ACHN (cell line): ENCODE results near the gene PIM1.
"Not testable (repeated sequence)": the region's sequence is repeated elsewhere in the genome, so short reads cannot be mapped to it uniquely, and the experiment has no call there.

Experiments
- DNase-seq: peaks from one replicate; pipeline ENCODE4 v3.0.0-alpha.2; 2015
- in situ Hi-C: cut with HindIII; loops from 2 replicates; pipeline ENCODE4 v1.10.0; 2017; ENCODE audit warnings: low sequenced_read_pairs, low pct_ligation_motif_present, low pct_unique_long_range_greater_than_20kb

The PIM1 gene

DNA sequence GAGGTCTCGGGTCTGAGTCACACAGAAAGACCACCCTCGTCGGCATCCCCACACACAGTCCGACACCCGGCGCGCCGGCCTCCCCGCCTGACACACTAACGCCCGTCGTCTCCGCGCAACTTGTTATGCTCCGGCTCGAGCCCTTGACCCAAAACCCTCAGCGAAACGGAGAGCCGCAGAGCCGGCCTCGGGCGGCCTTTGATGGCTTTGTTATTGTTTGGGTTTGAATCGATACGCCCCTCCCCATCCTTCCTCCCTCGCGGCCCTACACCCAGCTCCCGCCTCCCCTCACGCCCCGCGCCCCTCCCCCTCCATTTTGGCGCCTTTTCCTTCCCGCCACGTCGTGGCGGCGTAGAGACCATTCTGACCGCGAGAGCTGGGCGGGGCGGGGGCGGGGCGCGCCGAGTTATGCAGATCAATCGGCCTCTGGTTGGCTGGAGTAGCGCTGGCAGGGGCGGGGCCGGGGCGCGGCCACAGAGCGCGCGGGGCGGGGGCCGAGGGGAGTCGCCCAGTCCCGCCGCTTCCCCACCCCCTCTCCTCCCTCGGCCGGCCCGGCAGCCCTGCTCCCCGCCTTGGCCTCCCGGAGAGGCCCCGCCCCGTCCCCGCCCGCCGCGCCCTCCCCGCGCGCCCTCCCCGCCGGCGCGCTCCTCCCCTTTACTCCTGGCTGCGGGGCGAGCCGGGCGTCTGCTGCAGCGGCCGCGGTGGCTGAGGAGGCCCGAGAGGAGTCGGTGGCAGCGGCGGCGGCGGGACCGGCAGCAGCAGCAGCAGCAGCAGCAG, at the start of gene PIM1:
PIM1 (plus strand) TSS at position 657 of the 777 bp plus-strand sequence. CDS start 424 bp downstream, outside the sequence.
- in situ Hi-C loops, result no loop called here
- DNase-seq, result peak; percentile 91

DNA sequence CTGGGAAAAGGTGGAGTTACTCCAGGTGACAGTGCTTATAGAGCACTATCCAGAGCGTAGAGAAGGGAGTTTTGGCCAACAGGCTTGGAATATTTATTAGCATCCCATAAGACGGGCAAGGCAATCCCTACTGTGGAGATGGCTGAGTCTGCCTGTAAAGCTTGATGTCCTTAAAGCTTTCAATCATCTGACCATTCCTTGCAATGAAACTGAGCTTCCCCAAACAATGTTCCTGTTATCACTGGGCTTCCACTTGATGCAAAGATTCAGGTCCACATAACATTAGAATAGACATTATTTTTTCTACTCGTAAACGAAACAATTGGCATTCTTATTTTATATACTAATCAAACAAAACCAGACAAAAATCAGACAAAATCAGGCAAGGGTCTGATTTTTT, 48.4 kb upstream of the PIM1 start:
- in situ Hi-C loops, result no loop called here

DNA sequence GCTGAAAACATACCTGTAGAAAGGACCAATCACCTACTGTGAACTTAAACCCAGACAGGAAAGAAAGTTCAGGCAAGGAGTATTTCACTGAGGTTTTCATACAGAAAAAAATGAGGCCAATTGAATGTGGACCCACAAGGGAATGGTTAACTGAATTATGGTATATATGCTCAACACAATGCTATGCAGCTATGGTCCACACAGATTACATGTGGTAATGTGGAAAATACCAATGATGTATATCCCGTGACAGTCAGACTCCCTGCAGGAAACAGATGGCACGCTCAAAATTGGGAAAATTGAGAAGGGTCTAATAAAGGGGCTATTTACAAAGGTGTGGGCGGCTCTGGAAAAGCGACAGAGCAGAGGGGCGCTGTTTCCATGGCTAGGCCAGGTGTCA, 47.1 kb upstream of the PIM1 start:
- no peak for DNase-seq
- in situ Hi-C loops, result no loop called here

More for the DNA sequence above, 48.4 kb upstream of the PIM1 start:
- DNase-seq, result no peak

DNA sequence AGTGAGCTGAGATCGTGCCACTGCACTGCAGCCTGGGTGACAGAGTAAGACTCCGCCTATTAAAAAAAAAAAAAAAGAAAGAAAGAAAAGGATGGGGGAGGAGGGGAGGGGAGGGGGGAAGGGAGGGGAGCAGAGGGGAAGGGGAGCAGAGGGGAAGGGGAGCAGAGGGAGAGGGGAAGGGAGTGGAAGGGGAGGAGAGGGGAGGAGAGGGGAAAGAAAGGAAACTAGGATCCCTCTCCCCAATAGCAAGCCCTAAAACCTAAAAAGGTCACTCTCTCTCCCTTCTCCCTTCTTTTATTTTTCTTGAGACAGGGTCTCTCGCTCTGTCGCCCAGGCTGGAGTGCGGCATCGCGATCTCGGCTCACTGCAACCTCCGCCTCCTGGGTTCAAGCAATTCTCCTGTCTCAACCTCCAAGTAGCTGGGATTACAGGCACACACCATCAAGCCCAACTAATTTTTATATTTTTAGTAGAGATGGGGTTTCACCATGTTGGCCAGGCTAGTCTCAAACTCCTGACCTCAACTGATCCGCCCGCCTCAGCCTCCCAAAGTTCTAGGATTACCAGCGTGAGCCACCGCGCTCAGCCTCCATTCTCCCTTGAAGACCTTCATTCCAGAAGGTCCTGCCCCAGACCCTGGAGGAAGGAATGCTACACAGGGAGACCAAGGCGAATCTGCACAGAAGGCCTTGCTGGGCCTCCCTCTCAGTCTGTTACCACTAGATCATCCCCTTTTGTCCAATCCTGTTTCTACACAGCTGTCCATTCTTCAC, 45.8 kb upstream of the PIM1 start:
- no peak for DNase-seq
- in situ Hi-C loops, result no loop called here

DNA sequence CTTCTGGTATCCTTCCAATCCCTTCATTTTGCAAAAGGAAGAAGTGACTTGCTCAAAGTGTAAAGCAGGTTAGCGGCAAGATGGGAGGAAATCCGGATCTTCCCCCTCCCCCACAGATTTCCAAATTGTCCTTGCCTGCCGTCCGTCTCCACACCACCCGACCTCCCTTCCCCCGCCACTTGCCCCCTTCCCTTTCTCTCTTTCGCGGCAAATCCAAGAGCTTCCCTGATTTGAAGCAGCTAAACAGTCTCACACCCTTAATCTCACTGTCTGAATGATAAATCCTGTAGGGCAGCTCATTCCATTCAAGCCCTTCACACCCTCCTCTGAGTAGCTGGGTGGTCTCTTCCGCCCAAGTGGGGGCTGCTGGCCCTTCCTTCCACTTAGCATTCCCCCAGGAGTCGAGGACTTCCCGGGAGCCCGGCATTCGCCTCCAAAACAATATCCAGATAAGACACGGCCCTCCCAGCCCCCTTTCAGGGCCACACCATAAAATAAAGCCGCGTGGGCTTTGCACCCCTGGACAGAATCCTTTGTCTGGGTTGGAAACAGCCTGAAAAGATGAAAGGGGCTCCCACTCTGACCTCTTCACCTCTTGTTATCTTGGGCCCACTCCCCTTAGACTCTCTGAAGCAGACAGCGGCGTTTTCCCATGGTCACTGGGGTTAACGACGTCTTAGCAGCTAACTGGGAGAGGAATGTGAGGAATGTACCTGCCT, 44.0 kb upstream of the PIM1 start:
- in situ Hi-C loops, result no loop called here
- DNase-seq, result no peak

DNA sequence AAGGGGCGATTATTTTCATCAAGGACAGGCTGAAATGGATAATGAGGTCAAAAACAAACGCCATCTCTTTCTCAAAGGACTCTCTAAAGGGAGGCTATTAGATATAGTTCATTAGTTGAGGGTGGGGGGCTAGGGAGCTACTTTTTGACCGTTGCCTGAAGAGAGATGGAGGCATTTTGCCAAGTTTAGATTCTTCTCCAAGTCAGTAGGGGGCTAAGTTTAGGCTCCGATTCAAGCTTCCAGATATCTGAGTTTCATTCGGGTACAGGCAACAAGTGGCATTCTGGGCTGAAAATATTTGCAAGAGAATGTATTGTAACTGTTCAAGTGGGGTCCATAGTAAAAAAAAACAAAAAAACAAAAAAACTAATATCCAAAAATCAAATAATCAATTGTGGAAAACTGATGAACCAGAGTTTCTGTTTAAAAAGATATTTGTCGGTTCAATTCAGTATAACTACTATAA, 43.4 kb upstream of the PIM1 start:
- DNase-seq, result no peak
- in situ Hi-C loops, result no loop called here

DNA sequence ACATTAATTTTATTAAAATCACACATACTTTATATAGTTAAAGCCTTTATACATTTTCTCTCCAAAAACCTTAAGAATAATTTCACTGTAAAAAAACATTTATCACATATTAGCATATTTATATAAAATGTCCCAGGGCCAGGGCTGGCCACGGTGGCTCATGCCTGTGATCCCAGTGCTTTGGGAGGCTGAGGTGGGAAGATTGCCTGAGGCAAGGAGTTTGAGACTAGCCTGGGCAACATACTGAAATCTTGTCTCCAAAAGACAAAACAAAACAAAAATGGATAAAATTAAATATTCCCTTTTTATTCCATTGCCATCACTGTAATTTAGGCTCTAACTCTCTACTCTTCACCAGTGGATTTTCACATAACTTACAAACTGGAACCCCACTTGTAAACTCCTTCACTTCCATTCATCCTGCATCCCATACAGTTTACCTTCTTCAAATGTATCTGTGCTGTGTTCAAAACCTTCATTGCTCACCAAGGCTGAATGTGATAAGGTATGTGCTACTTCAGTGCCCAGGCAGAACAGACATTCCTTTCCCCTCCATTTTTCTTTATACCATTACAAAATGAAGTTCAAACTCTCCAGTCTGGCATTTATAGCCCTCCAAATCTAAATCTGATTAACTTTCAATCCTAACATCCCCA, 42.9 kb upstream of the PIM1 start:
- DNase-seq, result no peak
- in situ Hi-C loops, result no loop called here

DNA sequence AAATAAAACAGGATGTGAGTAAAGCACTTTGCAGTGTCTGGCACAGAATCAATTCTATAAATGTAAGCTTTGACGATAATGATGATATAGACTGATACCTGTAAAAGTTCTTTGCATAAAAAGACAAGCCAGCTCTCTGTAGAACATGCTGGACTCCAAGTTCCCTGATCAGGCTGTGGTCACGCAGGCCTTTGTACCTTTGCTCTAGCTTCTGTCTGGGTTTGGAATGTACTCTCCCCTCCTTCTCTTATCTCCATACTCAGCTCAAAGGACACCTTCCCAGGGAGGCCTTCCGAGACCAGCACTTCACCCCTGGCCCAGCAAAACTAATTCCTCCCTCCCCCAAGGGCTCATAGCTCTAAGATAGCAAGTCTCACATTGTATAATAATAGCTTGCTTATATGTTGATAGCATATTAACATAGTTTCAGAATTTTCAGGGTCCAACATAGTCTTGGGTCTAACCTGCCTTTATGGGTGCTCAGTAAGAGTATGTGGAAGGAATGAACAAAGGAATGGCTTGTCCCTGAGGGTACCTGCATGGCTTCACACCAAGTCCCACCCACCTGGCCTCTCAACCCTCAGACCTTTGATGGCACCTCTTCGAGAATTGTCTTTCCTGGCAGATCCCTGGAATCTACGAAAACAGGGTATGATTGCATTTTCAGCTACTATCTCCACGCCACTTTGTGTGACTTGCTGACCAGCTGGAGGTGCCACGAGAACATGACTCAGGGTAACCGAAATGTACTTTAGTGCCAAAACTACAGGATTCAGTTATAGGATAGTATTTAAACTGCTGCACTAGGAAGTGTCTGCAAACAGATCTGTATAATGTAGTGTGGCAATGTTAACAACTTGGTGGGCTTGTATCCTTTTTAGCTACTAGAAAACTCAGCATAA, 41.7 kb upstream of the PIM1 start:
- no peak for DNase-seq
- in situ Hi-C loops, result no loop called here

DNA sequence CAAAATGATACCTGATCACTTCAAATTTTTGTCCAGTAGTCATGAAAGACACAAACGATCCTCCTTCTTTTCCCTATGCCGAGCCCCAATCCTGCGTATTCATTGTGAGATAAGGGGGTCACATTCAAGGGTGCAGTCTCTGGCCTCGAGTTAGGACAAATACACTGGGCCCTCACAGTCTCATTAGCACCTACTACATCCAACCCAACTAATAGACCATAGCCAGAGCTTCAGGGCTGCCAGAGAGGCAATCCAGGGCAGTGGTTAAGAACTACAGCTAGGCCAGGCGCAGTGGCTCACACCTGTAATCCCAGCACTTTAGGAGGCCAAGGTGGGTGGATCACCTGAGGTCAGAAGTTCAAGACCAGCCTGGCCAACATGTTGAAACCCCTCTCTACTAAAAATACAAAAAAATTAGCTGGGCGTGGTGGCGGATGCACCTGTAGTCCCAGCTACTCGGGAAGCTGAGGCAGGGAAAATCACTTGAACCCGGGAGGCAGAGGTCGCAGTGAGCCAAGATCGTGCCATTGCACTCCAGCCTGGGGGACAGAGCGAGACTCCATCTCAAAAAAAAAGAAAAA, 41.0 kb upstream of the PIM1 start:
- DNase-seq, in situ Hi-C loops: not testable (repeated sequence)

DNA sequence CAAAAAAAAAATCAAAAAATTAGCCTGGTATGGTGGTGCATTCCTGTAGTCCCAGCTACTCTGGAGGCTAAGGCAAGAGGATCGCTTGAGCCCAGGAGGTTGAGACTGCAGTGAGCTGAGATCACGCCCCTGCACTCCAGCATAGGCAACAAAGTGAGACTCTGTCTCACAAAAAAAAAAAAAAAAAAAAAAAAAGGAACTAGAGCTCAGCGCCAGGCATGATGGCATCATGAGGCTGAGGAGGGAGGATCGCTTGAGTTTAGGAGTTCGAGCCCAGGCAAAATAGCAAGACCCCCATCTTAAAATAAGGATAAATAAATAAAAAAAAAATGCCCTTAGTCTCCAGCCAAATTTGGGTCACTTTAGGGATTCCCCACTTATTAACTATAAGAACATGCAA, 40.4 kb upstream of the PIM1 start:
- in situ Hi-C loops, result no loop called here
- DNase-seq, result no peak

DNA sequence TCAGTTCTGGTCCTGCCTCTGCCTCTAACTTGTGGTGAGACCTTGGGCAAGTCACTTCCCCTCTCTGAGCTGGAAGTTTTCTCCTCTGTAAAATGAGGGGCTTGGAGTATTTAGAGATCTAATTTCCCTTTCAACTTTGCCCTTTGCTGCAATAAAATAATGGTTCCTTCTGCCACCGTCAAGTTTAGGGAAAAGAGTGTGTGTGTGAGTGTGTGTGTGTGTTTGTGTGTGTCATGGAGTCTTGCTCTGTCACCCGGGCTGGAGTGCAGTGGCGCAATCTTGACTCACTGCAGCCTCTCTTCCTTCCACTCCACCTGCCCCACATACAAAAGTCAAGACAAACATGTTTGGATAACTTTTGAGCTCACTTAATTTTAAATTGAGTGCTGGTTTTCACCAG, 39.2 kb upstream of the PIM1 start:
- DNase-seq, result no peak
- in situ Hi-C loops, result no loop called here

DNA sequence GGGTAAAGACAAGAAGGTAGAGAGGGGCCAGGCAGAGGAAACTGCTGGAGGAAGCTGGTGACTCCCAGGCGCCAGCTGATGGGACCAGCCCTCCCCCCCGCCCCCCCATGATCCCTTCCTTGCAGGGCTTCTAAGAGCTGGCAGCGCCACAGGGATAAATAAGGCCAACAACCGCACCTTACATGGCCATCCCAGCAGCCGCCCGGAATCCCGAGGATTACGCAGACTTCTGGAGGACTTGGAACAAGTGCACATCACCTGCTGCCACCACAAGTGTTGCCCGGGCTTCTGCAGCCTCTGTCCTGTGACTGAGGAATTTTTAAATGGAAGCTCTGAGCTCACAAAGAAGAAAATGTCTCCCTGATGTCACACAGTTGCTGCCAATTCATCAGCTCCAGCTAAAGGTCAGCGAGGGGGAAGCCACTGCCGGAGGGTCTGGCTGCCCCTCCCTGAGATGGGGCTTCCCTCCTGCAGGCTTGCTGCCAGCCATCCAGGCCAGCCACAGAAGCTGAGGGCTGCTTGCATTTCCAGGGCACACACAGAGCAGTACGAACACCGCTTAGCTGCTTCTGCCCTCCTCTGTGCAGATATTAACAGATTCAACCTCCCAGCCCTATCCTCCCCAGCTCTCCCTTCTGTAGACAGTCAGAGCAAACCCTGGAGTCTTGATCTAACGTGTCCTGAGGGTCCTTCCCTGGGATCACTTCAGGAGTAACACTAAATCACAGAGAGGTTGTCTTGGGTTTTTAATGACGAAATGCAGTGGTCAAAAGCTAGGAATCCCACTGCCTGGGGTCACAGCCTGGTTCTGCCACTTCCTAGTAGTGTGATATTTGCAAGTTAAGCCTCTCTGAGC, 38.6 kb upstream of the PIM1 start:
- in situ Hi-C loops, result no loop called here
- peak; percentile 31 for DNase-seq

DNA sequence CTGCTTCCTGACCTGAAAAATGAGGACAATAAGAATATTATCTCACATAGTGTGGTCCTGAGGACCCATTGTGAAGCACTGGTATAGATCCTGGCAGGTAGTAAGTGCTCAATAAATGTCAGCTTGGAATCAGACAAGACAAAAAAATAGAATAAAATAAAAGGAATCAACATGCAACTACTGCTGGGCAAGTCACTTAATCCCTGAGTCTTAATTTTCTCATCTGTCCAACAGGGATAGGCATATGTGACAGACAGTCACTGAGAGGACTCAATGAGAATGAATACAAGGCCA, 38.0 kb upstream of the PIM1 start:
- in situ Hi-C loops, result no loop called here
- DNase-seq, result no peak

DNA sequence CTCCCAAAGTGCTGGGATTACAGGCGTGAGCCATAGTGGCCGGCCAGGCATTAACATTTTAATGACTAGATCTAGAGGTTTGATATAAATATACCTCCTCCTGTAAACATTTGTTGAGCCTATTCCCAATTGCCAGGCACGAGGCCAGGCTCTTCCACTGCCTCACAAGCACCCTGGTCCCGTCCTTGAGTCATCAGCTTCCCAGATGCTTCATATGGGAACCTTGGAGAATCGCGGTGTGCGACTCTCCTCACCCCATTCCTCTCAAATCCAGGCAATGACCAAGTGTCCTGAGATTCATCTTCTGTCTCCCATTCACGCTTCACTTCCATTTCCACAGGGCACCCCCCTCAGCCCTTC, 35.9 kb upstream of the PIM1 start:
- peak; percentile 63 for DNase-seq
- in situ Hi-C loops, result no loop called here

DNA sequence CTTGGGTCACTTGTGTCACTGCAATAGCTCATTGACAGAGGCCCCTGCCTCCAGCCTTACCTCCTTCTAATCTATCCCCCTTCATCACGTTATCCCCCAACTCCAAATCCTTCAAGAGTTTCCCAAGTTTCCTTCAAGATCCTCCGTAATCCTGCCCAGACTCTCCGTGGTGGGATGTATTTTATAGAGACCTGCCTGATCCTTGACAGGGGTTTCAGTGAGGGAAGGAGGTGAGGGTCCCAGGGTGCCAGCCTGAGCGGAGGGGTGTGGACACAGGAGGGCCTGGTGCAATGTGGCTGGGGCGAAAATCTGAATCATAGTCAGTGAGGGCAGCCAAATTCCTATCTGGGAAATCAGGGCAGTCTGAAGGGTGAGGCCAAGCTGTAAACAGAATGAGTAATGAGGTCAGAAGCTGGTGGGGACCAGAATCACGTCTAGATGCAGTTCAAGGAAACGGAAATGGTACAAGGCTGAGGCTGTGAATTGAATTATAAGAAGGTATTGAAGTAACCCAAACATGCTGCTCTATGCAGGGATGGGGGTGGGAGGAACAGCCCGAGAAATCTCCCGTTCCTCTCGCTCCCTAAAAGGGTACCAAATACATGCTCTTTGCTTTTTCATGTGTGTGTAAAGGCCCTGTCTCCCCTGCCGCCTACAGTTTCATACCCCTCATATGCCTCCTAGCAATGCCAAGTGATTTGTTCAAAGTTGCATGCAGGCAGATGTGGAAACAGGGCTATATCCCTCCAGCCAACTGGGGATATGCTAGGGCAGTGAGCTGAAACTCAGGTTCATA, 35.4 kb upstream of the PIM1 start:
- in situ Hi-C loops, result no loop called here
- peak; percentile 91 for DNase-seq
